HG03135 (cell line): ENCODE results near the gene CYB561.
"Not testable (repeated sequence)": the region's sequence is repeated elsewhere in the genome, so short reads cannot be mapped to it uniquely, and the experiment has no call there.

Experiments
- ATAC-seq: cut with Tn5 transposase; IDR thresholded peaks from one replicate; pipeline ENCODE4 v1.9.1; 2021; ENCODE audit warnings: mild to moderate bottlenecking, moderate library complexity; ENCODE audit not compliant: unreplicated experiment

Gene CYB561

GRCh38 chr17:63479495-63480184 is 33.5 kb upstream of the CYB561 start:
- ATAC-seq: no peak

- peak; percentile 64 for ATAC-seq
These were observed 32.8 kb upstream of the CYB561 start for GRCh38 chr17:63478814-63479494.

- ATAC-seq: no peak
These were observed 31.7 kb upstream of the CYB561 start for GRCh38 chr17:63477480-63478440.

- ATAC-seq: no peak
These were observed 30.9 kb upstream of the CYB561 start, which contains the start of gene ACE for GRCh38 chr17:63476854-63477479. Gene ACE (plus strand): TSS chr17:63477061. CDS start chr17:63477095, 34 bp downstream.

GRCh38 chr17:63476459-63476853 is 30.4 kb upstream of the CYB561 start:
- no peak for ATAC-seq

- ATAC-seq: no peak
These were observed 29.6 kb upstream of the CYB561 start for GRCh38 chr17:63475491-63476412.

GRCh38 chr17:63474586-63475460 is 28.7 kb upstream of the CYB561 start:
- ATAC-seq: no peak

- no peak for ATAC-seq
These were observed 28.1 kb upstream of the CYB561 start for GRCh38 chr17:63474174-63474573.

- ATAC-seq: not testable (repeated sequence)
These were observed 22.0 kb upstream of the CYB561 start for GRCh38 chr17:63468099-63468498.

- no peak for ATAC-seq
These were observed 18.7 kb upstream of the CYB561 start for GRCh38 chr17:63464691-63465236.

GRCh38 chr17:63463771-63464170 is 17.7 kb upstream of the CYB561 start:
- ATAC-seq: no peak

- no peak for ATAC-seq
These were observed 13.9 kb upstream of the CYB561 start for GRCh38 chr17:63460018-63460417.

GRCh38 chr17:63458478-63458877 is 12.4 kb upstream of the CYB561 start:
- ATAC-seq: no peak

GRCh38 chr17:63455417-63455816 is 9.3 kb upstream of the CYB561 start:
- no peak for ATAC-seq

GRCh38 chr17:63454915-63455314 is 8.8 kb upstream of the CYB561 start:
- ATAC-seq: no peak

GRCh38 chr17:63454357-63454756 is 8.3 kb upstream of the CYB561 start:
- ATAC-seq: not testable (repeated sequence)

- ATAC-seq: no peak
These were observed 7.0 kb upstream of the CYB561 start for GRCh38 chr17:63452962-63453551.
